Common myeloid progenitor, CD34-positive (primary cell): ENCODE measurements around the gene ATP13A2.
A peak's percentile ranks its signal among the peaks of the same experiment; 100 is the strongest.

Experiments
- CTCF ChIA-PET: fragments of 350-600 bp; sonication (Branson Sonifier 250); formaldehyde crosslinking; loops from one replicate; lab custom pipeline; 2021; ENCODE audit warnings: antibody characterized with exemption; lab: Charles Lee
- POLR2A ChIA-PET: fragments of 350-600 bp; sonication (Branson Sonifier 250); formaldehyde crosslinking; loops from one replicate; lab custom pipeline; 2021; ENCODE audit warnings: antibody characterized with exemption; lab: Charles Lee
- DNase-seq, 3 donors: peaks; one replicate each; pipeline versions ENCODE4 v3.0.0 to v3.0.0-alpha.2; 2013
- H3K27ac ChIP-seq, 2 experiments: 1 replicate in 1 of 2; 2 replicates in 1 of 2; pipeline ENCODE4 v1.7.0; 2013; ENCODE audit warnings: inconsistent platforms in 2 of 2, low read length in 2 of 2, mild to moderate bottlenecking in 2 of 2, low read depth in 1 of 2, moderate library complexity in 1 of 2; ENCODE audit not compliant: severe bottlenecking in 2 of 2, insufficient read depth in 1 of 2, poor library complexity in 1 of 2
- H3K27me3 ChIP-seq, 5 experiments: replicated peaks in 2 of 5; 1 replicate in 3 of 5; 2 replicates in 2 of 5; pipeline versions ENCODE4 v1.6.1 to v1.7.0; 2013; ENCODE audit warnings: low read length in 4 of 5, mild to moderate bottlenecking in 2 of 5, moderate library complexity in 2 of 5, inconsistent platforms in 1 of 5; ENCODE audit not compliant: insufficient read depth in 5 of 5, control insufficient read depth in 4 of 5
- H3K36me3 ChIP-seq, 4 experiments: 1 replicate in 2 of 4; 2 replicates in 2 of 4; pipeline versions ENCODE4 v1.6.1 to v1.7.0; 2013; ENCODE audit warnings: low read length in 3 of 4, control low read depth in 1 of 4, mild to moderate bottlenecking in 1 of 4; ENCODE audit not compliant: control insufficient read depth in 4 of 4, insufficient read depth in 4 of 4
- H3K4me1 ChIP-seq, 4 experiments: 1 replicate in 3 of 4; 2 replicates in 1 of 4; pipeline versions ENCODE4 v1.6.1 to v1.7.1; 2013; ENCODE audit warnings: low read length in 3 of 4, mild to moderate bottlenecking in 3 of 4, control low read depth in 1 of 4, inconsistent platforms in 1 of 4, moderate library complexity in 1 of 4; ENCODE audit not compliant: control insufficient read depth in 4 of 4, insufficient read depth in 4 of 4; ENCODE audit errors: control extremely low read depth in 1 of 4
- H3K4me3 ChIP-seq, 7 experiments: 1 replicate in 4 of 7; 2 replicates in 3 of 7; pipeline versions ENCODE4 v1.5.1 to v1.7.0; 2013; ENCODE audit warnings: mild to moderate bottlenecking in 7 of 7, low read length in 6 of 7, moderate library complexity in 6 of 7, inconsistent platforms in 2 of 7, low read depth in 2 of 7, control low read depth in 1 of 7; ENCODE audit not compliant: insufficient read depth in 4 of 7, control insufficient read depth in 1 of 7; ENCODE audit errors: extremely low read depth in 1 of 7
- H3K9me3 ChIP-seq, 5 experiments: 1 replicate in 4 of 5; 2 replicates in 1 of 5; pipeline versions ENCODE4 v1.6.1 to v1.7.1; 2013; ENCODE audit warnings: low read length in 4 of 5, mild to moderate bottlenecking in 2 of 5, inconsistent platforms in 1 of 5, low read depth in 1 of 5, moderate library complexity in 1 of 5; ENCODE audit not compliant: control insufficient read depth in 4 of 5, insufficient read depth in 2 of 5; ENCODE audit errors: control extremely low read depth in 1 of 5
- WGBS: methylation state at CpG from one replicate; pipeline ENCODE4 v1.1.5; 2013; ENCODE audit not compliant: insufficient coverage; 5-methylcytosine and 5-hydroxymethylcytosine counted together

ATP13A2 gene

DNA sequence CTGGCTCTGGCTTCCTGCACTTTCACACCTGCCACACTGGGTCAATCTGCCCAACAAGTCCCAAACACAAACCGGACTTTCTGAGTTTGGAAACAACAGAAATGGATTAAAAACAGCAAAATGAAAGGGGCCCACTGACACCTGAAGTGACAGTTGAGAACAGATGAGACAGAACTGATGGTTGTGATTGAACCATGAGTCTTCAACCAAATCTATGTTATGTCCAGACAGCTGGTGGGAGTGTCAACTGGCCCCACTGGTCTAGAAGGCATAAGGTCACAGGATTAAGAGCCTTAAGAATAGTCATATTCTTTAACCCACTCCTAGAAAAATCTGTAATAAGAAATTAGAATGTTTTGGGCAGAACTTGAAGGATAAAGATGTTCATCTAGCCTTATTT is 13.0 kb upstream of the ATP13A2 start:
- H3K27ac ChIP-seq: no peak overlapping the region
- H3K4me1 ChIP-seq: peaks cover 0 to 25% (median 14%) of the 10 kb centered on the region in 4 experiments
- no peaks in the 10 kb centered on the region for H3K27me3 ChIP-seq
- H3K36me3 ChIP-seq: peaks cover 19 to 81% (median 59%) of the 10 kb centered on the region in 4 experiments
- 100% methylated on average over 1 of the region's 1 CpG for WGBS
- DNase-seq: no peak
- H3K9me3 ChIP-seq: no peaks in the 10 kb centered on the region
- CTCF ChIA-PET: interaction anchor here (0.9 to 3.8 kb wide), 7 partner anchors 11 to 73 kb away, joined by 3 to 22 read pairs (median 7); no protein-coding TSS in a partner anchor
- H3K4me3 ChIP-seq: no peak overlapping the region
- POLR2A ChIA-PET: interaction anchor here (1.2 kb wide), 1 partner anchor 15 kb away, joined by 4 read pairs; no protein-coding TSS in a partner anchor

DNA sequence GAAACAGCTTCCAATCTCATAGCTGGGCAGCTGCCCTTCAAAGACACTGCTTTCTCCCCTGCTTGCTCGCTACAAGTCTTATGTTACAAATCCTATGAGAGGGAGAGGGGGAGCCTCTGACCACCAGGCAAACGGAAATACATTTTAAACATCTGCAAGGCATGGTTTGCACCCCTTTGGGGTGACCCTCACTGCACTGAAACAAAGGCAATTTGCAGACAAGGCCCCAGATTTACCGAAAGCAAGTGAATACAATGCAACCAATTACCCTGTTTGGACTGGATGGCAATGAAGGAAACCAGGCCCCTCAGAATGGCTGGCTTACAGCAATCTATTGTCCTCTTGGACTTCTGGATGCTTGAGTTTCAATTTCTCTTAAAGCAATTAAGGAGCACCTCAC is 11.8 kb upstream of the ATP13A2 start:
- H3K27ac ChIP-seq: no peak overlapping the region
- no peak for DNase-seq
- ChIA-PET CTCF (interaction anchor here (0.6 to 3.8 kb wide), 15 partner anchors 10 to 76 kb away, joined by 3 to 22 read pairs (median 6); no protein-coding TSS in a partner anchor), POLR2A (interaction anchor here (0.8 to 0.9 kb wide), 2 partner anchors 10 to 127 kb away, joined by 3 read pairs; no protein-coding TSS in a partner anchor)
- peaks cover 0 to 25% (median 14%) of the 10 kb centered on the region in 4 experiments for H3K4me1 ChIP-seq
- H3K9me3 ChIP-seq: no peaks in the 10 kb centered on the region
- H3K27me3 ChIP-seq: no peaks in the 10 kb centered on the region
- WGBS: 90% methylated on average over 2 of the region's 3 CpGs
- no peak overlapping the region for H3K4me3 ChIP-seq
- peaks cover 15 to 85% (median 58%) of the 10 kb centered on the region in 4 experiments for H3K36me3 ChIP-seq

DNA sequence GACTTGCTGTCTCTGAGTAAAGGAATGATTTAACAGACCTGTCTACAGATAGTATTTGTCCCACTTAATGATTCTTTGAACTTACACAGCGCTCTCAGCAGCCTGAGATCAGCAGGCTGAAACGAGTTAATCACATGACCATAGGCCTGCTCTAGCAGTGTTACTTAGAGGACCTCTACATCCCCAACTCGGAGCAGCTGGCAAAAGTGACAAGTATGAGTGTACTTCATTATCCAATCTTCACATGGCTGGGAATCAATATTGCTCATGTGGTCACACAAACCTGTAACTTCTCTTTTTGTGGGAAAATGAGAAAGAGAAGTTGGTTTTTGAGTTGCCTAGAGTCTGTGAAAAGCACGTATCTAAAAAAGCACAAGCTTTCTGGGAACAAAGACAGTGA is 11.4 kb upstream of the ATP13A2 start:
- POLR2A ChIA-PET: interaction anchor here (0.6 to 0.9 kb wide), 5 partner anchors 9 to 584 kb away, joined by 3 to 4 read pairs (median 3); no protein-coding TSS in a partner anchor
- H3K27me3 ChIP-seq: no peaks in the 10 kb centered on the region
- peak in 2 of 3 donors; percentile 43 to 50 for DNase-seq
- H3K4me1 ChIP-seq: peaks cover 0 to 25% (median 14%) of the 10 kb centered on the region in 4 experiments
- 60% methylated on average over 2 of the region's 4 CpGs for WGBS
- no peak overlapping the region for H3K27ac ChIP-seq
- CTCF ChIA-PET: interaction anchor here (1.0 to 3.8 kb wide), 15 partner anchors 10 to 75 kb away, joined by 3 to 22 read pairs (median 6); no protein-coding TSS in a partner anchor
- no peak overlapping the region for H3K4me3 ChIP-seq
- H3K9me3 ChIP-seq: no peaks in the 10 kb centered on the region
- peaks cover 15 to 85% (median 58%) of the 10 kb centered on the region in 4 experiments for H3K36me3 ChIP-seq

DNA sequence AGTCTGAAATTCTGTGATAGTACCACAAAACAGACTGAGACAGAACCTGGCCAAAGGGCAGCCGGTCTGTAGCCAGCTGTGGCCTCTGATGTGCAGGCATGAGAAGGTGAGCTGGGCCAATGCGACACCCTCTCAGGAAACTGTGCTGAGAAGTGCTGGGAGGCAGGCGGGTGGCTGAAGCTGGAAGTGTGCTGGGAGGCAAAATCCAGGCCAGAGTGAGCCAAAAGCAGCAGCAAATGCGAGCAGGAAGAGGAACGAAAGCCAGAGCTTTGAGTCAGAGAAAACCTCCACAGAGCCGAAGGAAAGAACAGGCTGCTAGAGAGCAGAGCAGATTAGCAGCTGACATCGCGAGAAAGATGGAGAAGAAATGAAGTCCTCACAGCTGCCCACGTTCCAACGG is 10.2 kb upstream of the ATP13A2 start:
- H3K36me3 ChIP-seq: peaks cover 15 to 77% (median 52%) of the 10 kb centered on the region in 4 experiments

DNA sequence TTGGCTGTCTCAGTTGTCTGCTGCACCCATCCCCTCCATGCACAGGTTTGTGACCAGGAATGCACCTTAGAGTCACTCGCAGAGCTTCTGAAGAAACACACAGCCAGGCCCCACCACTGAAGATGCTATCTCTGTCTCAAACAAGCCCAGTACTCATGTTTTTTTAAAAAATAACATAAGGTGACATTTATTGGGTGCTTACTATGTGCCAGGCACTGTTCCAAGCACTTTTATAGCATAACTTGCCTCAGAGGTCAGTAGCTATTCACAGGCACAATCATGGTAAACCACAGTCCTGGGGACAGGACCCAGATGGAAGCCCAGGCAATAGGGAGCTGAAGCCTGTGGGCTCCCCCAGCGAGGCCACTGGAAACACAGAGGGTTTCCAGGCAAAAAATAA is 8.8 kb upstream of the ATP13A2 start:
- Histone ChIP-seq H3K27ac (no peak overlapping the region), H3K36me3 (peaks cover 15 to 65% (median 46%) of the 10 kb centered on the region in 4 experiments), H3K4me1 (peaks cover 0 to 27% (median 14%) of the 10 kb centered on the region in 4 experiments), H3K27me3 (no peaks in the 10 kb centered on the region), H3K4me3 (no peak overlapping the region), H3K9me3 (no peaks in the 10 kb centered on the region)
- POLR2A ChIA-PET: no interaction called here
- CTCF ChIA-PET: interaction anchor here (0.8 to 3.3 kb wide), 5 partner anchors 9 to 60 kb away, joined by 3 to 17 read pairs (median 4); no protein-coding TSS in a partner anchor
- DNase-seq: no peak
- 92% methylated on average over 1 of the region's 2 CpGs for WGBS

More for the DNA sequence above, 10.2 kb upstream of the ATP13A2 start:
- WGBS: 91% methylated on average over 10 of the region's 10 CpGs
- Histone ChIP-seq H3K27ac (no peak overlapping the region), H3K4me1 (peaks cover 0 to 25% (median 14%) of the 10 kb centered on the region in 4 experiments), H3K4me3 (no peak overlapping the region), H3K9me3 (no peaks in the 10 kb centered on the region), H3K27me3 (no peaks in the 10 kb centered on the region)
- POLR2A ChIA-PET: interaction anchor here (0.8 kb wide), 1 partner anchor 14 kb away, joined by 3 read pairs; no protein-coding TSS in a partner anchor
- CTCF ChIA-PET: interaction anchor here (1.0 to 3.8 kb wide), 7 partner anchors 8 to 65 kb away, joined by 3 to 22 read pairs (median 5); no protein-coding TSS in a partner anchor
- no peak for DNase-seq

DNA sequence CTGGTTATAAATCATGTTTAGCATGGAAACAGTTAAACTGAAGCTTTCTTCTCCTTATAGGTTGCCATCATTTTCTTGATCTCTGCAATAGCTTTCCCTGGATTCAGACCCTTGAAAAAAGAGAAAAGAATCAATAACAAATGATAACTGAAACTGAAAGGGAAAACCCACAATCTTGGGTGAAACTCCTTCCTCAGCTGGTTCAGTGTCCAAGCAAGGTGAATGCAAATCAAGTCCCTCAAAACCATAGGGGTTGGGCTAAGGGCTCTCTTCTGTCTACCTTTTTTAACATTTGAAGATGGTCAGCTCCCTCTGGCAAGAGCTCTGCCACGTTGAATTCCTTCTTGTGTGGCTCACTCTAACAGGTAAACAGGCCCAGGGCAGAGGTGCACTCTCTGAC is 7.1 kb upstream of the ATP13A2 start:
- no peak for DNase-seq
- Histone ChIP-seq H3K4me3 (no peak overlapping the region), H3K27me3 (no peaks in the 10 kb centered on the region), H3K4me1 (peaks cover 3 to 29% (median 21%) of the 10 kb centered on the region in 4 experiments), H3K27ac (no peak overlapping the region), H3K36me3 (peaks cover 13 to 55% (median 38%) of the 10 kb centered on the region in 4 experiments), H3K9me3 (no peaks in the 10 kb centered on the region)
- CTCF ChIA-PET: interaction anchor here (0.7 to 1.5 kb wide), 6 partner anchors 9 to 63 kb away, joined by 3 to 5 read pairs (median 3); no protein-coding TSS in a partner anchor
- POLR2A ChIA-PET: interaction anchor here (1.1 kb wide), 1 partner anchor 26 kb away, joined by 3 read pairs; no protein-coding TSS in a partner anchor
- 63% methylated on average over 1 of the region's 1 CpG for WGBS

DNA sequence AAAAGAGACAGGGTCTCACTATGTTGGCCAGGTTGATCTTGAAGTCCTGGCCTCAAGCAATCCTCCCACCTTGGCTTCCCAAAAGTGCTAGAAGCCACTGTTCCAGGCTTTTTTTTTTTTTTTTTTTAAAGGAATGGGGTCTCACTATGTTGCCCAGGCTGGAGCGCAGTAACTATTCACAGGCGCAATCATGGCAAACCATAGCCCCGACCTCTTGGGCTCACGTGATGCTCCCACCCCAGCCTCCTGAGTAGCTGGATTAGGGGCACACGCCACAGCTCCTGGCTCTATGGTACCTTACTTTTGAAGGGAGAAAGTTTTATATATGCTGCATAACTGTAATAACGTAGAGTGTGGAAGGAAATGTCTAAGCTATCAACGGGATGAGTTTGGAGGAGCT is 5.7 kb upstream of the ATP13A2 start:
- Histone ChIP-seq H3K9me3 (no peaks in the 10 kb centered on the region), H3K4me1 (peaks cover 3 to 29% (median 24%) of the 10 kb centered on the region in 4 experiments), H3K27ac (no peak overlapping the region), H3K27me3 (no peaks in the 10 kb centered on the region), H3K36me3 (peaks cover 9 to 46% (median 30%) of the 10 kb centered on the region in 4 experiments), H3K4me3 (no peak overlapping the region)
- DNase-seq: no peak
- ChIA-PET CTCF (interaction anchor here (0.9 kb wide), 1 partner anchor 28 kb away, joined by 3 read pairs; no protein-coding TSS in a partner anchor), POLR2A (no interaction called here)
- WGBS: 89% methylated on average over 3 of the region's 7 CpGs
